T47D (cell line): Measurements from ENCODE around the gene WDCP.
"Not testable (repeated sequence)": the region's sequence is repeated elsewhere in the genome, so short reads cannot be mapped to it uniquely, and the experiment has no call there.

Experiments used
- DNase-seq, 2 experiments: peaks; one replicate each; pipeline versions ENCODE4 v3.0.0 to v3.0.0-alpha.2; 2011 to 2012; ENCODE audit warnings: low read depth in 1 of 2, low spot score in 1 of 2
- JUND ChIP-seq: IDR thresholded peaks from 2 replicates; pipeline ENCODE4 v1.6.1; 2012; ENCODE audit warnings: low read depth
- in situ Hi-C: cut with HindIII; loops from 2 replicates; pipeline ENCODE4 v1.10.0; 2016; ENCODE audit warnings: low sequenced_read_pairs, low pct_unique_long_range_greater_than_20kb

WDCP gene

GRCh38 chr2:24051833-24052232 lies 4.6 kb upstream of the WDCP start:
- no peak for TF ChIP-seq JUND
- no peak for DNase-seq
- in situ Hi-C loops = no loop called here

GRCh38 chr2:24050041-24050979 lies 3.1 kb upstream of the WDCP start:
- no peak for TF ChIP-seq JUND
- in situ Hi-C loops = no loop called here
- DNase-seq = no peak

GRCh38 chr2:24049485-24050021 lies 2.4 kb upstream of the WDCP start, which contains the start of gene FKBP1B:
Gene FKBP1B, plus strand, starts transcription at chr2:24049741. Its CDS starts 109 bp downstream, at chr2:24049850.
- TF ChIP-seq JUND = no peak
- no peak for DNase-seq
- in situ Hi-C loops = no loop called here

GRCh38 chr2:24048769-24049484 lies 1.7 kb upstream of the WDCP start:
- in situ Hi-C loops = no loop called here
- TF ChIP-seq JUND = no peak
- no peak for DNase-seq

GRCh38 chr2:24047703-24048033 lies 477 bp upstream of the WDCP start:
- no peak for TF ChIP-seq JUND
- in situ Hi-C loops = no loop called here

GRCh38 chr2:24046599-24046929 lies 627 bp downstream of the WDCP start:
- DNase-seq = no peak
- TF ChIP-seq JUND = no peak
- in situ Hi-C loops = no loop called here

More at GRCh38 chr2:24047703-24048033, 477 bp upstream of the WDCP start:
- peak in 1 of 2 experiments; percentile 30 for DNase-seq

GRCh38 chr2:24045511-24046508 lies 1.4 kb downstream of the WDCP start:
- DNase-seq = no peak
- TF ChIP-seq JUND = no peak
- in situ Hi-C loops = no loop called here

- in situ Hi-C loops, DNase-seq: not testable (repeated sequence)
Observed at GRCh38 chr2:24043133-24043532, 4.1 kb downstream of the WDCP start.

GRCh38 chr2:24040511-24040910 lies 6.7 kb downstream of the WDCP start:
- DNase-seq = no peak
- in situ Hi-C loops = no loop called here
- TF ChIP-seq JUND = no peak

GRCh38 chr2:24038786-24039499 lies 8.2 kb downstream of the WDCP start:
- no peak for TF ChIP-seq JUND
- in situ Hi-C loops = no loop called here
- DNase-seq = no peak

- DNase-seq = no peak
- TF ChIP-seq JUND = no peak
- in situ Hi-C loops = no loop called here
Observed at GRCh38 chr2:24026233-24026632, 21.0 kb downstream of the WDCP start.
